ENCODE data around the gene CRYBG1.

CRYBG1 gene

GRCh38 chr6:106490436-106490835, 129.9 kb downstream of the CRYBG1 start:
- no peak for DNase-seq (ENCODE audit: low read depth)
- TF ChIP-seq CTCF (conservative IDR thresholded peaks at IDR 0.05; ENCODE audit: control insufficient read depth, insufficient read depth, low read depth, low read length) = no peak
- no peak overlapping the region for H3K4me3 ChIP-seq (ENCODE audit: control insufficient read depth, low read depth, low read length)

- H3K4me3 ChIP-seq (ENCODE audit: control insufficient read depth, low read depth, low read length) = no peak overlapping the region
- TF ChIP-seq CTCF (conservative IDR thresholded peaks at IDR 0.05; ENCODE audit: control insufficient read depth, insufficient read depth, low read depth, low read length) = no peak
- DNase-seq (ENCODE audit: low read depth) = no peak
These were observed 130.5 kb downstream of the CRYBG1 start for GRCh38 chr6:106490974-106491373.

GRCh38 chr6:106495014-106495413, 134.5 kb downstream of the CRYBG1 start:
- no peak overlapping the region for H3K4me3 ChIP-seq (ENCODE audit: control insufficient read depth, low read depth, low read length)
- no peak for TF ChIP-seq CTCF (conservative IDR thresholded peaks at IDR 0.05; ENCODE audit: control insufficient read depth, insufficient read depth, low read depth, low read length)
- no peak for DNase-seq (ENCODE audit: low read depth)

- no peak for DNase-seq (ENCODE audit: low read depth)
- no peak overlapping the region for H3K4me3 ChIP-seq (ENCODE audit: control insufficient read depth, low read depth, low read length)
- no peak for TF ChIP-seq CTCF (conservative IDR thresholded peaks at IDR 0.05; ENCODE audit: control insufficient read depth, insufficient read depth, low read depth, low read length)
These were observed 136.3 kb downstream of the CRYBG1 start for GRCh38 chr6:106496823-106497222.

GRCh38 chr6:106501960-106502371, 141.4 kb downstream of the CRYBG1 start:
- H3K4me3 ChIP-seq (ENCODE audit: control insufficient read depth, low read depth, low read length) = no peak overlapping the region
- peak; percentile 41 for DNase-seq (ENCODE audit: low read depth)
- TF ChIP-seq CTCF (conservative IDR thresholded peaks at IDR 0.05; ENCODE audit: control insufficient read depth, insufficient read depth, low read depth, low read length) = no peak

GRCh38 chr6:106502559-106502958, 142.0 kb downstream of the CRYBG1 start:
- TF ChIP-seq CTCF (conservative IDR thresholded peaks at IDR 0.05; ENCODE audit: control insufficient read depth, insufficient read depth, low read depth, low read length) = no peak
- H3K4me3 ChIP-seq (ENCODE audit: control insufficient read depth, low read depth, low read length) = no peak overlapping the region
- DNase-seq (ENCODE audit: low read depth) = no peak

GRCh38 chr6:106508277-106508676, 147.8 kb downstream of the CRYBG1 start:
- no peak for TF ChIP-seq CTCF (conservative IDR thresholded peaks at IDR 0.05; ENCODE audit: control insufficient read depth, insufficient read depth, low read depth, low read length)
- no peak for DNase-seq (ENCODE audit: low read depth)
- H3K4me3 ChIP-seq (ENCODE audit: control insufficient read depth, low read depth, low read length) = no peak overlapping the region

All from fibroblast of mammary gland (primary cell).